KBM-7 (cell line): ENCODE data around the gene NXPH4.

Experiments
- DNase-seq: peaks from one replicate; pipeline ENCODE4 v3.0.0-alpha.2; 2015
- in situ Hi-C: fragments of 300-500 bp; cut with MboI; formaldehyde crosslinking; loops from 2 replicates; pipeline ENCODE4 v1.14.3; 2020; ENCODE audit warnings: low sequenced_read_pairs, low pct_unique_long_range_greater_than_20kb, mixed read lengths

The NXPH4 gene

DNA sequence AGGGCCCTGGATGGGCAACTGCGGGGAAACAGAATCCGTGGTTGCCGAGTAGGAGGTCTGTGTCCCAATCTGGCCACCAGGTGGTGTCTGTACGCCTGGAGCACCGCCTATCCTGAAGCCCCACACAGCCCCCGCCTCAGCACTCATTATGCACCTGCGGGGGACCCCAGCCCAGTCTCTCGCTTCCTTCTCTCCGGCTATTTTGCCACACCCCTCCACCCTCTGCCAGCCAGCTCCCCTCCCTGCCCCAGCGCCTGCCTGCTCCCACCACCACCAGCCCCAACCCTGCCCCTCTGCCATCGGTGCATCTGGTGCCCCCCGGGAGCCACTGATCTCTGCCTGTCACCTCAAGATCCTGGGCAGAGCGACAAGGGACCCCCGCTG is 2.2 kb upstream of the NXPH4 start:
- DNase-seq = peak; percentile 85
- in situ Hi-C loops = no loop called here

DNA sequence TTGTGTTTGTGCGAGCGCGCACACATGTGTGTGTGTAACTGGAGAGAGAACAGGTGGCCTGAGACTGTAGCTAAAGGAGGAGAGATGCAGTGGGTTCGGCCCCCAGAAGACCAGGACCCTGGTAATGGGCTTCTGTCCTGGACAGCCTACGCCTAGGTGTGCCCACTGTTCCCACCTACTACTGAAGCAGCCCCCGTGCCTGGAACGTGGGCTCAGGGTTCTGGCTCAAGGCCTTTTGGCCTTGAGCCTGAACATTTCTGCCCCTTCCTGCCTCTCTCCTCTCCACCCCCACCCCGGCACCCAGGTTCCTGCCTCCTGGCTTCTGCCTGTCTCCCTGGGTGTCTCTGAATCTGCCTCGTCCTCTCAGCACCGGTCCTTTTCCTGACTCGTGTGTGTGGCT is 1.5 kb upstream of the NXPH4 start:
- DNase-seq = no peak
- in situ Hi-C loops = no loop called here

GRCh38 chr12:57215668-57216013 is 953 bp upstream of the NXPH4 start:
- in situ Hi-C loops = no loop called here
- DNase-seq = no peak

GRCh38 chr12:57216921-57217879 is 606 bp downstream of the NXPH4 start:
- in situ Hi-C loops = no loop called here
- DNase-seq = no peak

DNA sequence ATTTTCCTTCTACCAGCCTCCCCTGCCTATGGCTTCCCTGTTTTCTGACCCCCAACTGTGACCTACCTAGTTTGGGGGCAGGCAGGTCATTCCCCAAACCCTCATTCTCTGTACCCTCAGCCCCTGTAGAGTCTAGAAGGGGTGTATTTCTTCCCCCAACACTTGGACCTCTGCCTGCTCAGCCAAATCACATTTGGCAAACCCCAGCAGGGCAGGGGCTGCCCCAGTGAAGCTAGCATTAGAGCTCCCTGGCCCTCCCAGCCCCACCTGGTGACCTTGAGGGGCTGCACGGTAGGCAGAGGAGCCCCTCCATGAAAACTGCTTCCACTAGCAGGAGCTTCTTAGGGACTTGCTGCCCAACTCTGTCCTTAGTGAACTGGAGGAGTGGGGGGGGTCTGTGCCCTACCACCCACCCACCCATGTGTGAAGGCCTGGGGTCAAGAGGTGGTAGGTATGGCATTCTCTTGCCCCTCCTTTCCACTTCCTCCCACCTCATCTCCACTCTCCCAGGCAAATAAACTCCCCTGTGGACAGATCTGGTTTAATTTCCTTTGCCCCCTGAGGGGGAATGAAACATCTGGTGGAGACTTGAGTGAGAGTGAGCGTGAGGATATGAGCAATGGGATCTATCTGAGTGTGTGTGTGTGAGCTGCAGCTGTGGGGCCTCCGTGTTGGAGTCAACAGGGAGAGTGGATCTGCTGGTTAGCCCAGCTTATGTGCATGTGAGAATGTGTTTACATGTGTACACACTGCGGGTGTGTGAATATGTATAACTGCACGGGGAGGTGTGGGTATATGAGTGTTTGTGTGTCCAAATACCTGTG is 1.6 kb downstream of the NXPH4 start:
- no peak for DNase-seq
- in situ Hi-C loops = no loop called here

DNA sequence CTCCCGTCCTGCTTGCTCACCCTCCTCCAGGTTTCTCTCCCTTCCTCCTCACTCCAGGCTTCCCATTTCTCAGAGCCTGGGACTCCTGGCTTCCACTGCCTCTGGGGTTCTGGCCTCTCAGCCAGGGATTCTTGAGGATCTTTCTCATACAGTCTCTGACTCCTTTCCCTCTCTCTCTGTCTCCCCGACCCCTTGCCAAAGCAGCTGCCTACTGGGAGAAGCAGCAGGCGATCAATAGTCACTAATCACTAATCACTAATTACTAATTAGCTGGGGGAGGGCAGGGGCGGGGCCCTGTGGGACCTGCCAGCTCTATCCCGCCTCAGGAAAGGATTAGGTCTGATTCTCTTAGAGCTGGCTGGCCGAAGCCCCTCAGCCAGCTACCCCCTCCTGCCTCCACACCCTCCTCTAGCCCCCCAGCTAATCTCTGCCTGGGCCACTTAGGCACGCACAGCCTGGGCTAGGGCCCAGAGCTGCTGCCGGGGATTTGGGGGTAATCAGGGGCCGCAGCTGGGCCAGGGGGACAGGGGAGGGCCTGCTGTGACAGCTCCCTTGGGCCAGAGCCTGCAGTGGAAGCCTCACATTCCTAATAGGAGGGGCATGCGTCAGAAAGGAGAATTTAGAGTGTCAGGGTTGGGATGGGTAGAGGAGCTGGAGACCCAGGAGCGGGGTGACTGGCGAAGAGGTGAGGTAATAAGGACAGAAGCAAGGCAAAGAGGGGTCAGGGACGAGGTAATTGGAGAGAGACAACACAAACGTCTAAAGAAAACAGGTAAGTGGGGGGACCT is 2.8 kb downstream of the NXPH4 start:
- in situ Hi-C loops = no loop called here
- no peak for DNase-seq

DNA sequence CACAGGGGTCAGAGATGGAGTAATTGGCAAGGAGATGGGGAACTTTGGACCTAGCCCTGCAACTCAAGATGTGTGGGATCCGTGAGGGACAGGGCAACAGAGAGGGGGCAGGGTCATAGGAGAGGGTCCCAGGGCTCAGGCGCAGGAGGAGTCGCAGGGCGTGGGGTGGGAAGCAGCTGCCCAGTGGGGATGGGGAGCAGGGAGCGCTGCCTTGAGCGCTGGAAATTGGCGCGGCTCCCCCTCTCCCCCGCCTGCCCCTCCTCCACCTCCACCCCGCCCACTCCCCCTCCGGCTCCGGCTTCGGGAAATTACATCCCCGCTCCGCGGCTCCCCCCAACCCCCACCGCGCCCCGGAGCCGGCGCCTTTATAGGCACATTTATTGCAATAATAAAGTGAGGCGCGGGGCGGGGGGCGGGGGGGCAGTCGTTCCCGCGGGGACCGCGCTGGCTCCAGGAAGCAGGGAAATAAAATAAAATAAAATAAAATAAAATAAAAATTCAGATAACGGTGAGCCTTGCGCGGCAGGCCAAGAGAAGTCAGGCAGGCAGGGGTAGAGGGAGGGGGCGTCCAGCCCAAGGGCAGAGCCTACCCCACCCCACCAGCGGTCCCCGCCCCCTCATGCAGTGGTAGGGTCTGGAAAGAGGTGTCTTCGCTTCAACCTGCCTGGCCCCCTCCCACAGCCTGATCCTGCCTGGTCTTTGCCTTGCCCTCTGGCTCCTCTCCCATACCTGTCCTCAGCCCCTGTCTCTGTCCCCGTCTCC is 3.6 kb downstream of the NXPH4 start:
- no peak for DNase-seq
- in situ Hi-C loops = no loop called here

DNA sequence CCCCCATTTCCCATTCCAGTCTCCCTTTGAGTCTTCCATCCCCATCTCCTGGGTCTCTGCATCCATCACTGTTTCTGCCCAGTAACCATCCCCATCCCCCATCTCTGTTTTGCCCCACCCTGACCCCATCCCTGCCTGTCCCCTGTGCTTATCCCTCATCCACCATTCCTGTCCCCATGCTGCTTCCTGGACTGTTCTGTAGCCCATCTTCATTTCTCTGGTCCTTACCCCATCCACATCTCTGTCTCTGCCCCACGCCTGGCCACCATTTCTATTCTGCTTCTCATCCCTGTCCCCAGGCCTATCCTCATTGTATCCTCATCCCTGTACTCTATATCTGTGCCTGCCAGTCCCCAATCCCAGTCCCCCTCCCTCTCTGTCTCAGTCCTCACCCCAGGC is 4.2 kb downstream of the NXPH4 start:
- in situ Hi-C loops = no loop called here

GRCh38 chr12:57221169-57221917 is 4.7 kb downstream of the NXPH4 start:
- DNase-seq = no peak
- in situ Hi-C loops = no loop called here

More for the DNA sequence above, 4.2 kb downstream of the NXPH4 start:
- DNase-seq = no peak

DNA sequence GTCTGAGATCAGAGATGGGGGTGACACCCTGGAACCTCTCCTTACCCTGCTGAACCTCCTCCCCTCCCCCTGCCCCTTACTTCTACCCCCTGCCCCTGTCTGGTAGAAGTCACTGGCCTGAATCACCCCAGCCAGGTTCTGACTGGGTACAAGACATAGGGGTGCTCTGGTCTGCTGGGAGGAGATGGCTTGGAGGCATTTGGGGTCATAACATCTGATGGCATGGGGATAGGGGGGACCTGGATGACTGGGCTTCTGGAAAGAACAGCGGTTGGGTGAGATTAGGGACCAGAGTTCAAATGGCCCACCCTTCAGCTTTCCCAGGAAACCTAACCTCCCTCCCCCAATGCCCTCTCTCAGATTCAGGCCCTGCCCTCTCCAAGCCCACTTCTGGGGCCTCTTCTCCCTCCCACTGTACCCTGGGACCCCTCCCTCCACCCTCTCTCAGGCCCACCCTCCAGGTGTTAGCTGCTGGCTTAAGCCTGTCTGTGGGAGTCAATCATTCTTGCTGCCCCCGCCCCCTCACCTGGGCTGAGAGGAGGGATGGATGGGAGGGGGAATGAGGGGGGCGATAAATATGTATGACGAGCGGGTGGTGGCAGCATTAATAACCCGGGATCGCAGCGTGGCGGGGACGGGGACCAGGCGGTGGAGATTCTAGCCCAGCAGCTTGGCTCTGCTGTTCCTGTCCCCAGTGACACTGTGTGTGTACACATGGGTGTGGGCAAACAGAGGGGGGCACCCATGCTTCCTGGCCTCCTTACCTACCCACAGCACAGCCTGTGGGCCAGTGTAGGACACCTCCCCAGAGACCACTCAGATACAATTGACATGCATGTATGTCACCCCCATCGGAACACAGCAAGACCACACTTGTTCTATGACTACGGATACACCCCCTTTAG is 5.9 kb downstream of the NXPH4 start:
- in situ Hi-C loops = no loop called here

GRCh38 chr12:57223191-57224165 is 6.9 kb downstream of the NXPH4 start:
- no peak for DNase-seq
- in situ Hi-C loops = no loop called here

More for the DNA sequence above, 5.9 kb downstream of the NXPH4 start:
- DNase-seq = no peak

DNA sequence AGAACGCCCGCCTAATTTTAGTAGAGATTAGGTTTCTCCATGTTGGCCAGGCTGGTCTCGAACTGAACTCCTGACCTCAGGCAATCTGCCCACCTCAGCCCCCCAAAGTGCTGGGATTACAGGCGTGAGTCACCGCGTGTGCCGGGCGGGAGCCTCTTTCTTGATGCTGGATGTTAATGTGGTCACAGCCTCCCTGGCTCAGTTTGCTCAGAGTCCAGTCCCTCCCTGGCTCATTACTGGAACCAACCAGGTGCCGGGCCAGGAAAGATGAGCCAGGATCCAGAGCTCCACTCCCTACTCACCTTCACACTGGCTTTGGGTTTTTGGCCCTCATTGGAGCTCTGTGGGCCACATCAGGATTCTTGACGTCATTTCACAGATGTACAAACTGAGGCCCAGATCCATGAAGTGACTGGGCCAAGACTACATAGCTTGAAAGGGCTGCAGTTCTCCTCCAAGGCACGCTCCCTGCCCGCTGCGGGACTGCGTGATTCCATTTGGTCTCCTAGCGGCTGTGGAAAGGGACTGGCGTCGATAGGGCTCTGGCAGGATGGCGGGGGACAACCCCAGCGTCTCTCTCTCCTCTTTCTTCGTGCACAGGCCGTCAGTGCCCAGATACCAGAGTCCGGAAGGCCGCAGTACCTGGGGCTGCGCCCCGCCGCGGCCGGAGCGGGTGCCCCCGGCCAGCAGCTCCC is 7.8 kb downstream of the NXPH4 start:
- in situ Hi-C loops = no loop called here
- DNase-seq = no peak

GRCh38 chr12:57224973-57225679 is 8.5 kb downstream of the NXPH4 start:
- DNase-seq = no peak

DNA sequence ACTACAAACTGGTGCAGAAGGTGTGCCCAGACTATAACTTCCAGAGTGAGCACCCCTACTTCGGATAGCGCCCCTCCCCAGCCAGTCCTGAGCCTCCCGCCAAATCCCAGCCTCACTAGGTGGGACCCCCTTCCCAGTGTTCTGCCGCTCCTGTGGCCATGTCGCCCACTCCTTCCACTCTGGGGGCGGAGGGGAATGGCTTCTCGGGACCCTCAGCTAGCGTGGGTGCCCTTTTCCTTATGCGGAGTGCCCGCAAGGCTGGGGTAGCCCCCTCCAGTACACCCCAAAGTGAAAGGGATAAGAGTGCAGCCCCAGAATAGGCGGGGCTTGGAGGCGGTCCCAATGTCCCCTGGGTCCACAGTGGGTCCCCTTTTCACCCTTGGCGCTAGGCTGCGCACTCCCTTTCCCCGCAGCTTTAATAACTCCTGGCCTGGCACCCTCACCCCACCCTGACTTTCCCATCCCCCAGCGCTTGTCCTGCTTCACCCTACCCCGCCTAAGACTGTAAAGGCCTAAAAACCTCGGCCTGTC is 9.2 kb downstream of the NXPH4 start:
- in situ Hi-C loops = no loop called here

More at GRCh38 chr12:57224973-57225679, 8.5 kb downstream of the NXPH4 start:
- in situ Hi-C loops = no loop called here

More for the DNA sequence above, 9.2 kb downstream of the NXPH4 start:
- no peak for DNase-seq
